WTC11 (cell line): ENCODE results near the gene PDC.

Experiments
- CTCF ChIP-seq: fragments of 200-600 bp; IDR thresholded peaks from 2 replicates; pipeline ENCODE4 v1.8.0; 2022; ENCODE audit warnings: antibody characterized with exemption
- ETV6 ChIP-seq: sonication (generic); formaldehyde crosslinking; IDR thresholded peaks from 2 replicates; pipeline ENCODE4 v1.8.1; 2022; ENCODE audit warnings: mild to moderate bottlenecking, missing genetic modification reagents
- ZNF232 ChIP-seq: sonication (generic); formaldehyde crosslinking; IDR thresholded peaks from 2 replicates; pipeline ENCODE4 v1.8.0; 2022; ENCODE audit warnings: mild to moderate bottlenecking, missing genetic modification reagents
- ZNF396 ChIP-seq: fragments of 250-450 bp; sonication (Bioruptor Pico); IDR thresholded peaks from 2 replicates; pipeline ENCODE4 v1.8.0; 2021; ENCODE audit warnings: mild to moderate bottlenecking, moderate library complexity, borderline replicate concordance

GRCh38 chr1:186403632-186404031 is 57.3 kb downstream of the PDC start:
- TF ChIP-seq CTCF: no peak
- no peak for TF ChIP-seq ETV6
- TF ChIP-seq ZNF232 (CRISPR knock-in tag): no peak
- no peak for TF ChIP-seq ZNF396
